ENCODE data around the gene VPS50.

VPS50 gene, protein sequence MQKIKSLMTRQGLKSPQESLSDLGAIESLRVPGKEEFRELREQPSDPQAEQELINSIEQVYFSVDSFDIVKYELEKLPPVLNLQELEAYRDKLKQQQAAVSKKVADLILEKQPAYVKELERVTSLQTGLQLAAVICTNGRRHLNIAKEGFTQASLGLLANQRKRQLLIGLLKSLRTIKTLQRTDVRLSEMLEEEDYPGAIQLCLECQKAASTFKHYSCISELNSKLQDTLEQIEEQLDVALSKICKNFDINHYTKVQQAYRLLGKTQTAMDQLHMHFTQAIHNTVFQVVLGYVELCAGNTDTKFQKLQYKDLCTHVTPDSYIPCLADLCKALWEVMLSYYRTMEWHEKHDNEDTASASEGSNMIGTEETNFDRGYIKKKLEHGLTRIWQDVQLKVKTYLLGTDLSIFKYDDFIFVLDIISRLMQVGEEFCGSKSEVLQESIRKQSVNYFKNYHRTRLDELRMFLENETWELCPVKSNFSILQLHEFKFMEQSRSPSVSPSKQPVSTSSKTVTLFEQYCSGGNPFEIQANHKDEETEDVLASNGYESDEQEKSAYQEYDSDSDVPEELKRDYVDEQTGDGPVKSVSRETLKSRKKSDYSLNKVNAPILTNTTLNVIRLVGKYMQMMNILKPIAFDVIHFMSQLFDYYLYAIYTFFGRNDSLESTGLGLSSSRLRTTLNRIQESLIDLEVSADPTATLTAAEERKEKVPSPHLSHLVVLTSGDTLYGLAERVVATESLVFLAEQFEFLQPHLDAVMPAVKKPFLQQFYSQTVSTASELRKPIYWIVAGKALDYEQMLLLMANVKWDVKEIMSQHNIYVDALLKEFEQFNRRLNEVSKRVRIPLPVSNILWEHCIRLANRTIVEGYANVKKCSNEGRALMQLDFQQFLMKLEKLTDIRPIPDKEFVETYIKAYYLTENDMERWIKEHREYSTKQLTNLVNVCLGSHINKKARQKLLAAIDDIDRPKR

DNA sequence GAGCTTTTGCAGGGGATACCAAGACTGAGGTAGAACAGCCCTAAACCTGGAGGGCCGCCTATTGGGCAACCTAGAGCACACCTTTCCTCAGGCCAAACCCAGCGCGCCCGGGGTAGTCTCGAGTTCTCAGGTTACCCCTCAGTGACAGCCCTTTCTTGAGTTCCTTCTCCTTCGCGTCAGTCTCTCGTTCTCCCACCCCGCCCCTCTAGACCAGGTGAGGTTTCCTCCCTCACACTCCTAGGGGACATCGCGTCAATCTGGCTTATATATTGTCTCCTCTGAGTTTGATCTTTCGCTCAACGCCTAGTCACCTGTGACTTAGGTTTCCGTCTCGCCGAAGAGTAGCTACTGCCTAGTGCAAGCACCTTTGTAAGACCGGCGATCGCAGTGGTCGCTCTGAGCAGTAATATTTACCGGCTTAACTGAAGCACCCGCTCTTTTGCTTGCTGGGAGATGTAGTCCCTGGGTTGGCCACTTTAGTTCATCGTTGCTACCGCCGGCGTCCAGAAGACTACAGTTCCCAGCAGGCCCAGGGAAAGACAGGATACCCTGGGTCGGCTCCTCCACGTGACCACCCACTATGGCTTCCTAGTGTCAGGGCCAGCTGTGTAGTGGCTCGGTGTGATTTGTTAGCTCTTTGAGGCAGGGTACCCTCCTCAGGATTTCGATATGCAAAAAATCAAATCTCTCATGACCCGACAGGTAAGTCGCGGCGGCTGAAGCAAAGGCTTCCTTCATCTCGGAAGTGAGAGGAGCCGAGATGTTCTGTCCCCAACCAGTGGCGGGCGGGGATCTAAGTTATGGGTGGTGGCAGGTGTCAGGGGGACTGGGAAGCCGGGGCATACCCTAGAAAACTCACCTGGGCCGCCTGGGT lies at the start of gene VPS50:
TSS of gene VPS50 (plus strand) at position 568 of the 874 bp plus-strand sequence. CDS start at position 670, 102 bp downstream.
- H3K27me3 Mint-ChIP-seq (ENCODE audit: low read depth), result peaks cover 19% of the 10 kb centered on the region
- H3K36me3 Mint-ChIP-seq (ENCODE audit: low read depth), result no peaks in the 10 kb centered on the region
- H3K4me1 Mint-ChIP-seq, result peaks cover 7% of the 10 kb centered on the region
- H3K27ac Mint-ChIP-seq, result peak within 1 kb of the TSS; percentile 55 to 92 (median 84)
- H3K9me3 Mint-ChIP-seq, result no peaks in the 10 kb centered on the region
- peak within 1 kb of the TSS; percentile 92 to 93 (median 92) for H3K4me3 Mint-ChIP-seq
- TF ChIP-seq, protein P1, sequence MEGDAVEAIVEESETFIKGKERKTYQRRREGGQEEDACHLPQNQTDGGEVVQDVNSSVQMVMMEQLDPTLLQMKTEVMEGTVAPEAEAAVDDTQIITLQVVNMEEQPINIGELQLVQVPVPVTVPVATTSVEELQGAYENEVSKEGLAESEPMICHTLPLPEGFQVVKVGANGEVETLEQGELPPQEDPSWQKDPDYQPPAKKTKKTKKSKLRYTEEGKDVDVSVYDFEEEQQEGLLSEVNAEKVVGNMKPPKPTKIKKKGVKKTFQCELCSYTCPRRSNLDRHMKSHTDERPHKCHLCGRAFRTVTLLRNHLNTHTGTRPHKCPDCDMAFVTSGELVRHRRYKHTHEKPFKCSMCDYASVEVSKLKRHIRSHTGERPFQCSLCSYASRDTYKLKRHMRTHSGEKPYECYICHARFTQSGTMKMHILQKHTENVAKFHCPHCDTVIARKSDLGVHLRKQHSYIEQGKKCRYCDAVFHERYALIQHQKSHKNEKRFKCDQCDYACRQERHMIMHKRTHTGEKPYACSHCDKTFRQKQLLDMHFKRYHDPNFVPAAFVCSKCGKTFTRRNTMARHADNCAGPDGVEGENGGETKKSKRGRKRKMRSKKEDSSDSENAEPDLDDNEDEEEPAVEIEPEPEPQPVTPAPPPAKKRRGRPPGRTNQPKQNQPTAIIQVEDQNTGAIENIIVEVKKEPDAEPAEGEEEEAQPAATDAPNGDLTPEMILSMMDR (IDR thresholded peaks at IDR 0.05; ENCODE audit: unreplicated experiment in 3 of 3), result no peak

DNA sequence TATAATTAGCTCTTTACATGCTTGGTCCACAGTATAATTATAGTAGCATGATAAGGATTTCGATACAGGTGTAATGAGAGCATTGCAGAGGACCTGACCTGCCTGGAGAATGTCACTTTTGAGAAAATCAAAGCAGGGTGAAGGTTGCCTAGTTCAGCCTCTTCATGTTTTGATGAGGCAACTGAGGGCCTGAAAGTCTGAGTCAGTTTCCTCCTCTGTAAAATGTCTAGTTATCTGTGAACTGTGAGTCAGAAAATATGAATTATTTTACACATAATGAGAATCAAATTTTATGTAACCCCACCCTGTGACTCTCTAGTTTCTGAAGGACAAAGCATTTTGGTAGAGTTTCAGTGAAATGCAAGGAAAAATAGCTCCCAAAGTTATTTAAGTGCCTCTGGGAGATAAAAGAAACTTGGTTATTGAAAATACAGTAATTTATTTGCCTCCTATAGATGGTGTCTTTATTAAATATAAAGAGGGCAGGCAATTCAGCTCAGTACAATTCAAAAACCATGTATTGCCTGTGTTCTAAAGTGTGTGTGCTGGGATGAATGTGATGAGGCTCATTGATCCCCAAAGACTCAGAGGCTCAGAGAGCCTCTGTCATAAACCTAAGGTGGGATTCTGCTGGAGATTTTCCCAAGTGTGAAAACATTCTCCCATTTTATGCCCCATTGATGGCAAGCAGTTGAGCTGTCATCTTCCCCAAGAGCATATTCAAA lies 46.7 kb upstream of the VPS50 start:
- TF ChIP-seq, protein P1 (IDR thresholded peaks at IDR 0.05; ENCODE audit: unreplicated experiment in 3 of 3), result no peak
- Mint-ChIP-seq H3K4me1 (no peaks in the 10 kb centered on the region), H3K9me3 (no peaks in the 10 kb centered on the region), H3K4me3 (no peak overlapping the region), H3K27me3 (ENCODE audit: low read depth) (peaks cover 28% of the 10 kb centered on the region), H3K27ac (no peak overlapping the region), H3K36me3 (ENCODE audit: low read depth) (no peaks in the 10 kb centered on the region)

DNA sequence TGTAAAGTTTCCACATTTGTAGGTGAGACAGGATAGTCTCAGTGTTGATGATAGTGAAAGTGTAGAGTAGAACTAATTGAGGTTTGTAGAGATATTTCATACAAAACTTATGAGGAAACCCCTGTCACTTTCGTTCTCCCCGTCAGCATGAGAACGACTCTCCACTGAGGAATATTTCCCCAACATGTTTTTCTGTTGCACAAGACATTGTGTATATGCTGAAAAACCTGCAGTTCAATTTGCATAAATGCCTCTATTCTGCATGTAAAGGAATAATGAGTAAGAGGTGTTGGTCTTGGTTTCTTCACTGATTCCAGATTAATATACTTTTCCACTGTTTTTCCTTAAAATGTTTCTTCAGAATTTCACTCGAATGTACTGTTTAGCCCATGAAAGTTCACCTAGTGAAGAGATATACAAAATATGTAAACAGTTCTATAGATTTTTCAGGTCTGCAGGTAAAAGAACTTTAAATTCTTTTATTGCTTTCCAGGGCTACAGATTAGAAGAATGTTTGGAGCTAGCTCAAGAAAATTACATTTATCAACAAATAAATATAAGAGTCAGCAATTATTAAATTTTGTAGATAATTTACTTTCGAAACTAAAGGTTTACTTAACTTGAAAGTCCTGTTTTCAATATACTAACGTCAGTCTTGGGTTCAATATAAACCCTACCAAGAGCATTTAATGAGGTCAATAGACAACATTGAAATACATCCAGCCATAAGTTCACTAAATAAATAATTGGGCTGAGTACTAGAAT lies 43.1 kb upstream of the VPS50 start:
- no peaks in the 10 kb centered on the region for H3K4me1 Mint-ChIP-seq
- peaks cover 39% of the 10 kb centered on the region for H3K27me3 Mint-ChIP-seq (ENCODE audit: low read depth)
- no peak overlapping the region for H3K4me3 Mint-ChIP-seq
- H3K36me3 Mint-ChIP-seq (ENCODE audit: low read depth), result no peaks in the 10 kb centered on the region
- TF ChIP-seq, protein P1 (IDR thresholded peaks at IDR 0.05; ENCODE audit: unreplicated experiment in 3 of 3), result no peak
- no peaks in the 10 kb centered on the region for H3K9me3 Mint-ChIP-seq
- no peak overlapping the region for H3K27ac Mint-ChIP-seq

DNA sequence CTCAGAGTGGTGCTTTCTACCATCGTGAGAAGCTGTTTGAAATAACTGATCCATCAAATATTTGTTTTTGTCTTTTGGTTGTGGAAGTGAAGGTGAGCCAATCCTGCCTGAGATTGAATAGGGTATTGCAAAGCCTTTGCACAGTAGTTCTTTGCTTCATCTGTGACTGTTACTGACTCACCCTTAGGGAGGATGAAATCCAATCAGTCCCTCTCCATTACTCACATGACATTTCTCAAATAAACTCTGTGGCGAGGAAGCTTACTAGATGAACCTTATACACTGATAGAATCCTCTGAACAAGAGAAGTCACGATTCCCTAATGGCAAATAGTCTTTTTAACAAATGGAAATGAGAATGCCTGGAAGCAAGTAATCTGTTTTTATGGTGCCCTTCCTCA lies 37.8 kb upstream of the VPS50 start:
- Mint-ChIP-seq H3K4me3 (no peak overlapping the region), H3K36me3 (ENCODE audit: low read depth) (no peaks in the 10 kb centered on the region), H3K27me3 (ENCODE audit: low read depth) (peaks cover 29% of the 10 kb centered on the region), H3K4me1 (no peaks in the 10 kb centered on the region), H3K9me3 (no peaks in the 10 kb centered on the region), H3K27ac (no peak overlapping the region)
- TF ChIP-seq, protein P1 (IDR thresholded peaks at IDR 0.05; ENCODE audit: unreplicated experiment in 3 of 3), result no peak

Measured in nephron (organoid).